PC-3 (cell line): ENCODE results near the gene PAH.

ENCODE experiments used
- EZH2 ChIP-seq: fragments of 300-600 bp; sonication (generic); IDR thresholded peaks from one replicate; pipeline ENCODE4 v1.6.1; 2017; ENCODE audit warnings: antibody characterized with exemption, mild to moderate bottlenecking, low read length; ENCODE audit not compliant: unreplicated experiment
- TF ChIP-seq, protein P1 (sequence below): fragments of 300-600 bp; sonication (generic); conservative IDR thresholded peaks from 2 replicates; pipeline ENCODE4 v1.5.1; 2017; ENCODE audit warnings: antibody characterized with exemption, low read depth, mild to moderate bottlenecking, low read length

DNA sequence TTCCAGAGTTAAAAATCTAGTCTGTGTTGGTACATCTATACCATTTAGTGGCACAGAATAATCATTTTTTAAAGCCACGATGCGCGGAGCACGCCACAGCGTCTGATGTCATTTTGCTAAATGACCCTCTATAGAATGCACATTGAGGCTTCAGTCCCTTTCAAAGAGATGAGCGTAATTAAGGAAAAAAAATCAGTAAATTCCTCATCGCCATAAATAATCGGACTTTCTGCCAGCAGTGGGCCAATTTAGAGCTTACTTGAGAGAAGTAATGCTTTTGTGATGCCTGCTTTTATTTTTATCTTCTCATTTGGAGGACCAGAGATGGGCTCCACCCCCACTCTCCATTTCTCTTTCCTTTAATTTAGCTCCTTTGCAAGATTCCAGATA is 44.4 kb upstream of the PAH start:
- TF ChIP-seq, protein P1, sequence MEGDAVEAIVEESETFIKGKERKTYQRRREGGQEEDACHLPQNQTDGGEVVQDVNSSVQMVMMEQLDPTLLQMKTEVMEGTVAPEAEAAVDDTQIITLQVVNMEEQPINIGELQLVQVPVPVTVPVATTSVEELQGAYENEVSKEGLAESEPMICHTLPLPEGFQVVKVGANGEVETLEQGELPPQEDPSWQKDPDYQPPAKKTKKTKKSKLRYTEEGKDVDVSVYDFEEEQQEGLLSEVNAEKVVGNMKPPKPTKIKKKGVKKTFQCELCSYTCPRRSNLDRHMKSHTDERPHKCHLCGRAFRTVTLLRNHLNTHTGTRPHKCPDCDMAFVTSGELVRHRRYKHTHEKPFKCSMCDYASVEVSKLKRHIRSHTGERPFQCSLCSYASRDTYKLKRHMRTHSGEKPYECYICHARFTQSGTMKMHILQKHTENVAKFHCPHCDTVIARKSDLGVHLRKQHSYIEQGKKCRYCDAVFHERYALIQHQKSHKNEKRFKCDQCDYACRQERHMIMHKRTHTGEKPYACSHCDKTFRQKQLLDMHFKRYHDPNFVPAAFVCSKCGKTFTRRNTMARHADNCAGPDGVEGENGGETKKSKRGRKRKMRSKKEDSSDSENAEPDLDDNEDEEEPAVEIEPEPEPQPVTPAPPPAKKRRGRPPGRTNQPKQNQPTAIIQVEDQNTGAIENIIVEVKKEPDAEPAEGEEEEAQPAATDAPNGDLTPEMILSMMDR = no peak
- TF ChIP-seq EZH2 = no peak
